ENCODE results near the gene SLC29A1.
A peak's percentile ranks its signal among the peaks of the same experiment; 100 is the strongest.
"Not testable (repeated sequence)": the region's sequence is repeated elsewhere in the genome, so short reads cannot be mapped to it uniquely, and the experiment has no call there.

Gene SLC29A1

DNA sequence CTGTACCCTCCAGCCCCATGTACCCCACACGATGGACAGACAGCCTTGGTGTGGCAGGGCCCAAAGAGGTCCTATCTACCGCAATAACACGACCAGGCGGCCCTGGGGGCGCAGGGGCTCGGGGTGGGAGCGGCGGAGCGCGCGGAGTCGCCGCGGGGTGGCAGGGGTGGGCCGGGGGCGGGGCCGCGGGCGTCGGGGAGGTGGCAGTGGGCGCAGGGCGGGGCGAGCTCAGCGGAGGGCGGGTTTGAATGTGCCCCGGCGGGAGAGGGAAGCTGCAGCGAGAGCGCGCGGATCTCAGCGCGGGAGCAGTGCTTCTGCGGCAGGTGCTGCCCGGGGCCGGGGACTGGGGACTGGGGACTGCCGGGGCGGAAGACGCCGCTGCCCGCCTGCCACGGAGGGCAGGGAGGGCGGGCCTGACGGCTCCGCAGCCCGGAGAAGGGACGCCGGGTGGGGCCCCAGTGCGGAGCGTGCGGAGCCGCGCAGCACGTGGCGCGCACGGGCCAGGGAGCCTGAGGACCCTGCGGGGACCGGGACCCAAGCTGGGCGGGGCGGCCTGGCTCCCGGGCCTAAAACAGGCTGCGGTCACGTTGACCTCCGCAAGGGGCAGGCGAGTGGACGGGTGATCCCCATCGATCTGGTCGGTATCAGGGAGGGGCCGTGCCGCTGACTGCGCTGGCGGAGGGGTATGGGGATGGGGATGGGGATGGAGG lies at the start of gene SLC29A1:
Gene SLC29A1 (plus strand): TSS at position 277 of the 710 bp plus-strand sequence. CDS start 3,719 bp downstream, outside the sequence.
- peak; percentile 93 for DNase-seq (ENCODE audit: low spot score)

DNA sequence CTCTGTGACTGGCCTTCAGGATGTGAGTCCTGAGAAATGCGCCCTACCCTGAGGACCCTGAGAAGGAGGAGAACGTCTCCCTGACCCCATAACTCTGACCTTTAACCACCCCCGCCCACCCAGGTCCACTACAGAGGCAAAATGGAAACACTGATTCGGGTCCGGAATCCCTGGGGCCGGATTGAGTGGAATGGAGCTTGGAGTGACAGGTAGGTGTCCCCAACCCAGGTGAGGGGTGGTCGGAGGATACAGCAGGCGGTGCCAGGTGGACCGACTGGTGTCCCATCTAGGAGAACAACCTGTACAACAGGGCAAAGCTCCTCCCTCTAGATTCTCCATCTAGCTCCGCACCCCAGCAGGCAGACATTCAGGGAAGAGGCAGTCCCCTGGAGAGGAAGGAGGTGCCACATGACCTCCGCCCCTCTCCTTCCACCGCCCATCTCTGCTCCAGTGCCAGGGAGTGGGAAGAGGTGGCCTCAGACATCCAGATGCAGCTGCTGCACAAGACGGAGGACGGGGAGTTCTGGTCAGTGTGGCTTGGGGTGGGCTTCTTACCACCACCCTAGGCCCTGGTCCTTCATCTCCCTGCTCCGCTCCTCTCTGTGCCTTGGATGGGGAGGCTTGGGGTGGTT lies 47.1 kb upstream of the SLC29A1 start:
- no peak for DNase-seq (ENCODE audit: low spot score)

DNA sequence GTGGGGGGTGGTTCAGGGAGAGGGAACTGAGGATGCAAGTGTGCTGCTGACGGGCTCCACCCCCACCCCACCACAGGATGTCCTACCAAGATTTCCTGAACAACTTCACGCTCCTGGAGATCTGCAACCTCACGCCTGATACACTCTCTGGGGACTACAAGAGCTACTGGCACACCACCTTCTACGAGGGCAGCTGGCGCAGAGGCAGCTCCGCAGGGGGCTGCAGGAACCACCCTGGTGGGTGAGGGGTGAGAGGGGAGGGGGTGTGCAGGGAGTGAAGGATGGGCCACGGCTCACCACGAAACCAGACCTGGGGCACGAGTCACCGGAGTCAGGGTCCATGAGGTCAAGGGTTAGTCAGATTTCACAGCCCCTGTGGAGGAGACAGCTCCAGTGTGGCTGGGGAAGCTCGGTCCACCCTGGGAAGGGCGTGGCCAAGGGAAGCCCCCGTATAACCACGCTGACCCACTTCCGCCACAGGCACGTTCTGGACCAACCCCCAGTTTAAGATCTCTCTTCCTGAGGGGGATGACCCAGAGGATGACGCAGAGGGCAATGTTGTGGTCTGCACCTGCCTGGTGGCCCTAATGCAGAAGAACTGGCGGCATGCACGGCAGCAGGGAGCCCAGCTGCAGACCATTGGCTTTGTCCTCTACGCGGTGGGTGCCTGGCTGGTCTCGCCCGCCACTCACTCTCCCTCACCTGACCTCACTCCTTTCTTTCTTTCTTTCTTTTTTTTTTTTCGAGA lies 46.5 kb upstream of the SLC29A1 start:
- no peak for DNase-seq (ENCODE audit: low spot score)

DNA sequence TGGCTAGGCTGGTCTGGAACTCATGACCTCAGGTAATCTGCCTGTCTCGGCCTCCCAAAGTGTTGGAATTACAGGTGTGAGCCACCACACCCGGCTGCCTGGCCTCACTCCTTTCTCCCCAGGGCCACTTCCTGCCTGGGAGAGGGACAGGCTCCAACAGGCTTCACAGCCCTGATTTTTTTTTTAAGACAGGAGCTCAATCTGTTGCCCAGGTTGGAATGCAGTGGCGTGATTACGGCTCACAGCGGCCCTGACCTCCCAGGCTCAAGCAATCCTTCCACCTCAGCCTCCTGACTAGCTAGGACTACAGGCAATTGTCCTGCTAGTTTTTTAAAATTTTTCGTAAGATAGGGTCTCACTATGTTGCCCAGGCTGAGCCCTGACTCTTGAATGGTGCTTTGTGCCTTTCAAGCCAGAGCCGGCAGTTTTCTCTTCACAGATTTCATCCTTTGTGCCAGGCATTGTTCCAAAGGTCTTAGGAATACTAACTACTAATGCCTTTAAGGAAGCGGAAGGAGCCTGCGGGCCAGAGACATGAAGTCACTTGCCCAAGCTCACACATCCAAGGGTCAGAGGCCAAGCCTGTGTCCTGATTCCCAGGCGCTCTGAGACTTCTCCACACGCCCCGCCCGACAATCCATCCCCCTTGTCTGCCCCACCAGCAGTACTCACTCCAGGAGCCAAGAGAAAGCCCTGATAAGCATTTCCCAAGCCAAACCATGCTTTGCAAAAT lies 45.5 kb upstream of the SLC29A1 start:
- DNase-seq (ENCODE audit: low spot score), result no peak

DNA sequence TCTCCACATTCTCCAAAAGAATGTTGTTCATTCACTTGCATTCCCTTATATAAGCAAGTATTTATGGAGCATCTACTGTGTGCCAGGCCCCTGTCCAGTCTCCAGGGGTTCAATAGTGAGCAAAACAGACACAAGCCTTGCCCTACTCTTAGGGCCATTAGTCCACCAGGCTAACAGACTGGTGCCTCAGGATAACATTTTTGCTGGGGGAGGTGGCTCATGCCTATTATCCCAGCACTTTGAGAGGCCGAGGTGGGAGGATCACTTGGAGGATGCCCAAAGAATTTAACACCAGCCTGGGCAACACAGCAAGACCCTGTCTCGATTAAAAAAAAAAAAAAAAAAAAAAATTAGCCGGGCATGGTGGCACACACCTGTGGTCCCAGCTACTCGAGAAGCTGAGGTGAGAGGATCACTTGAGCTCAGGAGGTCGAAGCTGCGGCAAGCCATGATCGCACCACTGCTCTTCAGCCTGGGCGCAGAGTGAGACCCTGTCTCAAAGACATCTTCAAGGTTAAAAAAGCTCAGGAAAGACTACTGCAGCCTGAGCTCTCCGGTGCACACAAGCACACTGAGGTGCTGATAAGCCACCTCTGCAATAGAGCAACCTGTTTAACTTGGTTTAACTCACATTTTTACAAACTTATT lies 44.8 kb upstream of the SLC29A1 start:
- DNase-seq (ENCODE audit: low spot score), result no peak

DNA sequence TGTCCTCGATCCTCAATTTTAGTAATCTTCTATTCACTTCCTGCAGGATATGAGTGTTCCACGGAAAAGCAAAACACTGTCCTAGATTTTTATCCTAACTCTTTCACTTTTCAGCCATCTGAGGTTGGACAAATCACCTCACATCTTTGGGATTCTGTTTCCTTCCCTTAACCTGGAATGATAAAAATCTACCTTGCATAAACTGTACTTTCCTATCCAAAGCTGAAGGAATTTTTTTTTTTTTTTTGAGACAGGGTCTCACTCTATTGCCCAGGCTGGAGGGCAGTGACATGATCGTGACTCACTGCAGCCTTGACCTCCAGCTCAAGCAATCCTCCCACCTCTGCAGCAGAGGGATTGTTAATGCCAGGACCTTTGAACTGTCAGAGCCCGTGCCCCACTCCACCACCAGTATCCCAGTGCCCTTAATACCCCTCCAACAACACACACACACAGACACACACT lies 44.3 kb upstream of the SLC29A1 start:
- no peak for DNase-seq (ENCODE audit: low spot score)

DNA sequence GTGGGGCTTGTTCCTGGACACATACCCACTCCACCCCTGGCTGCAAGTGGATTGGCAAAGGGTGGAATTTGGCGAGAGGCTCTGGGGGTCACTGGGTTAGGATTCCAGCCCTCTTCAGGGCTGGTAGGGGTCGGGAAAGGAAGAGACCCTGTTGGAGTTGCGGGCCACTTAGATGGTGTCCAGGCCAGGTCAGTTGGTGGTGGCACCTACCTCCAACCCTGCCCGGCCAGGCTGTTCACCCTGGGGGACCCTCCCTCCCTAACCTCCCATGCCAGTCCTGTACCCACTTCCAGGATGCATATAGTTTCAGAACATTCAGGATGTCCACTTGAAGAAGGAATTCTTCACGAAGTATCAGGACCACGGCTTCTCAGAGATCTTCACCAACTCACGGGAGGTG lies 43.7 kb upstream of the SLC29A1 start:
- DNase-seq (ENCODE audit: low spot score), result no peak

DNA sequence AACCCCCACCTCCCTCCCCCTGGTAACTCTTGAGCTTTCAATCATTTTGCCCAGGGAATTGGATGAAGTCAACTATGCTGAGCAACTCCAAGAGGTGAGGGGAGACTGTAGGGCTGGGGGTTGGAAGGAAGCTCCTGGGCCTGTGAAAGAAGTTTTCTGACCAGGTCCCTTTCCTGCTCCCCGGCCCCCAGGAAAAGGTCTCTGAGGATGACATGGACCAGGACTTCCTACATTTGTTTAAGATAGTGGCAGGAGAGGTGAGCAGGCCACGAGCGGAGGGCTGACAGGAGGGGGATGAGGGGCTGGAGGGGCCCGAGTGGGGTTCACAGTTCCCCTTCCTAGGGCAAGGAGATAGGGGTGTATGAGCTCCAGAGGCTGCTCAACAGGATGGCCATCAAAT lies 43.0 kb upstream of the SLC29A1 start:
- peak; percentile 15 for DNase-seq (ENCODE audit: low spot score)

DNA sequence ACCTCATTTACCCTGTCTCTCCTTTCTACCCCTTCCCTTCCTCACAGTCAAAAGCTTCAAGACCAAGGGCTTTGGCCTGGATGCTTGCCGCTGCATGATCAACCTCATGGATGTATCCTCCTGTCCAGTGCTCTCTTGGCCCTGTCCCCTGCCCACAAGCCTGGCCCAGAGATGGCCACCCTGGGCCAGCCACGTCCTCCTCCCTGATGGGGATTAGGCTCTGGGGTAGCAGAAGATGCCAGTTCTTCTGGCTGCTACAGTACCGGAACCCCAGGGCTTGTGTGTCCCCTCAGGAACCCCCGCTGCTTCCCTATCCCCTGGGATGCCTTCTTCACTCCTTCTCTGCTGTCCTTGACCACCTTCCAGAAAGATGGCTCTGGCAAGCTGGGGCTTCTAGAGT lies 42.5 kb upstream of the SLC29A1 start:
- peak; percentile 3 for DNase-seq (ENCODE audit: low spot score)

DNA sequence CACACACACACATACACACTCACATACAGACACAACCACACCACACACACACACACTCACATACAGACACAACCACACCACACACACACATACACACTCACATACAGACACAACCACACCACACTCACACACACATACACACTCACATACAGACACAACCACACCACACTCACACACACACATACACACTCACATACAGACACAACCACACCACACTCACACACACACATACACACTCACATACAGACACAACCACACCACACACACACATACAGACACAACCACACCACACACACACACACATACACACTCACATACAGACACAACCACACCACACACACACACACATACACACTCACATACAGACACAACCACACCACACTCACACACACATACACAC lies 41.6 kb upstream of the SLC29A1 start:
- DNase-seq (ENCODE audit: low spot score), result not testable (repeated sequence)

DNA sequence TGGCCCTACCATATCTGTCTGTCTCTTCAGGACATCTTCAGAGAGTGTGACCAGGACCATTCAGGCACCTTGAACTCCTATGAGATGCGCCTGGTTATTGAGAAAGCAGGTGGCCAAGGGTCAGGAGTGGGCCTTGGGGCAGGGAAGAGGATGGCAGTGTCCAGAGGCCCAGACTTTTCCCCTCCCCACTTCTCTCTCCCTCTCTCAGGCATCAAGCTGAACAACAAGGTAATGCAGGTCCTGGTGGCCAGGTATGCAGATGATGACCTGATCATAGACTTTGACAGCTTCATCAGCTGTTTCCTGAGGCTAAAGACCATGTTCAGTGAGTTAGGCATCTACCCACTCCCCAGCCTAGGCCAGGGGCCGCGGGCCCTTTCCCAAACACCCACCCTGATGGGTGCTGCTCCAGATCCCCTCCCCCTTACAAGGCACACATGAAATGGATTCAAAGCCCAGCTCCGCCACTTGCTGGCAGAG lies 40.4 kb upstream of the SLC29A1 start:
- peak; percentile 3 for DNase-seq (ENCODE audit: low spot score)

DNA sequence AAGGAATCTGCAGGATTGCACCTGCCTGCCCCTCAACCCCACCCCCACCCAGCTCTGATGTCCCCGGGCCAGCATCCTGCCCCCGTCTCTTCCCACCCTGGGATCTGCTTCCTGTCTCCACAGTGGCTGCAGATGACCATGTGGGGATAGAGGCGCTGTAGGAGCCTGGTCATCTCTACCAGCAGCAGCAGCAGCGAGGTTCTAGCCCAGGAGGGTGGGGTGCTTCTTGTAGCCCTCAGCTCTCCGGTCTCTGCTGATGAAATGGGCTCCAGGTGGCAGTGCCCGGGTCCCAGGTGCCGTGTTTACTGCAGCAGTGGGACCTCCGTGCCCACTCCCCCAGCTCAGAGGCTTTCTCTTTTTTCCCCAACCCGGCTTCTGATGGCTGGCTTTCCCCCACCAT lies 39.6 kb upstream of the SLC29A1 start:
- no peak for DNase-seq (ENCODE audit: low spot score)

DNA sequence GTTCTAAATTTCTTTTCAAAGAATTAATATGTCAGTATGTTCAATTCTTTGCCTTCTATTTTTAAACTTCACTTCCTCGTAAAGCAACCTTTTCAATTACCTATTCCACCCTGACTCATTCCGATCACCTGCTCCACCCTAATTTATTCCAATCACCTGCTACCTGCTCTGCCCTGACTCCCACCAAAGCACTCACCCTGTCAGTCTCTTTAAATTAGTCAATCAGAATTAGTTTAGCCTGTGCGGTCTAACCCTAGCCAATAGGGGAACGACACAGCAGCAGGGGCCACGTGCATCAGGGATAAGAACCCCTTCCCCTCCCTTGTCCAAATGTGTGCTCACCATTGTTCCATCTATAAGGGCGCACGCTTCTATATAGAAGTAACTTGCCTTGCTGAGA lies 38.0 kb upstream of the SLC29A1 start:
- DNase-seq (ENCODE audit: low spot score), result not testable (repeated sequence)

DNA sequence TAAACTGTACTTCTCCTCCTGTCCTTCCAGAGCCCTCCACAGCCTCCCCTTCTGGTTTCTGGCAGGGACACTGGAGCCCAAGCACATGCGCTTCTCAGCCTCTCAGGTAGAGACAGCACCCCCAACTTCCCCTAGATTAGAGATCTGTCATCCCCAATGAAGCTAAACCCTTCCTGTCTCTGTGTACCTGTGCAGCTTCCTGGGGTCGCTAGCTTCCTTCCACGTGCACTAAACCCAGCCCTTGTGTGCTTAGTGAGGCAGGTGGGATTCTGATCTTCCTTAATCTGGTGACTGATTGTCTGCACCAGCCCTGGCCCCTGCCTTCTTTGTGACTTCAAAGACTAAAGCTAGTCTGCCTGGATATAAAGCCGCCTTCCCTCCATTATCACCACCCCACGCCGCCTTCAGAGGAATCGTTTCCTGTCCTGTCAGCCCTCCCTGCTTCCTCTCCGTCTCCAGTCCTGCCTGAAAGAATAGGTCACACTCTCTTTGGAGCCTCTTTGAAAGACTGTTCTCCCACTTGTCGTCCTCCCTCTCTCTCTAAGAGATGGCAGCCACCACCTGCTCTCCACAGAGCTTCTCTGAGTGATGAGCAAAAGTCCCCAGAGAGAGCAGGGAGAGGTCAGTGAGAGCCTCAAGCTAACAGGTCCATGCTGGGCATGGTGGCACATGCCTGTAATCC lies 37.3 kb upstream of the SLC29A1 start:
- no peak for DNase-seq (ENCODE audit: low spot score)

DNA sequence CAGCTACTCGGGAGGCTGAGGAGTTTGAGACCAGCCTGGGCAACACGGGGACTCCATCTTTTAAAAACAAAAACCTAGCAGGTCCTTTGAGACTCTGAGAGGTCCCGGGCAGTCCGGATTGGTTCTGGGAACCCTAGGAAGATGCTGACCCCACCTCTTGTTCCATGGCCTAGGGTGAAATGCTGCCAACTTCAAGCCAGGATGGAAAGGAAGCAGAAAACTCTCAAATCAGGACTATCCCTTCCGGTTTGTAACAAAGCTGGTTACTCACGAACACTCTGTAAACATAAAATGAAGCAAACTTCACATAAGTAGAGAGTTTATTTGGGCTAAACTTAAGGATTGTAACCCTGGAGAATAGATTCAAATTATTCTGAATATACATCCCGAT lies 36.8 kb upstream of the SLC29A1 start:
- no peak for DNase-seq (ENCODE audit: low spot score)

DNA sequence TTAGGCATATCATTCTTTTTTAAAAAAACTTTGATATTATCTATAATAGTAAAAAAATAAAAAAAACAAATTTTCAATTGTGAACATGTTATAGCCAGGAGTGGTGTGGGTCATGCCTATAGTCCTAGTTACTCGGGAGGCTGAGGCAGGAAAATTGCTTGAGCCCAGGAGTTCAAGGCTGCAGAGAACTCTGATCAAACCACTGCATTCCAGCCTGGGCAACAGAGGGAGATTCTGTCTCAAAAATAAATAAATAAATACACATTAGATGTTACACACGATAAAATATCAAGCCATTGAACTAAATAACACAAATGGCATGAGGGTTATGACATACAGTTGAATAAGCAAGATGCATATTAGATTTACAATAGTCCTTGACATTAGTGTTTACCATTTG lies 34.6 kb upstream of the SLC29A1 start:
- DNase-seq (ENCODE audit: low spot score), result no peak

DNA sequence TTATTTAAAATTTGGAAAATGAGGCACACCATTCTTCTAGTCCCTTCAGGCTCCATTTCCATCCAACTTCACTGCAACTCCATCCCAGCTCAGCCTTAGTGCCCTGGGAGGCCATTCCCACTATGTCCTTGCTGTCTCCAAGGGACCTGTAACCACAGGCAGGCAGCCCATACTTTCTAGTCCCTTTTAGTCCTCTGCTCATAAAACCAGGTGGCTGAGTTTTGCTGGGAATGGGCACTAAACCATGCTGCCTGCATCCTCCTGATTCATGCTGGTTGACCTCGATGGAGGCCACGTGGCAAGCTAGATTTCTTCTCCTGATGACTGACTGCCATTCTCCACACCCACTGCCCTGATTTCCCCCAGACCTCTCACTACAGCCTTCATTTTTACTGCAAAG lies 34.1 kb upstream of the SLC29A1 start:
- DNase-seq (ENCODE audit: low spot score), result no peak

DNA sequence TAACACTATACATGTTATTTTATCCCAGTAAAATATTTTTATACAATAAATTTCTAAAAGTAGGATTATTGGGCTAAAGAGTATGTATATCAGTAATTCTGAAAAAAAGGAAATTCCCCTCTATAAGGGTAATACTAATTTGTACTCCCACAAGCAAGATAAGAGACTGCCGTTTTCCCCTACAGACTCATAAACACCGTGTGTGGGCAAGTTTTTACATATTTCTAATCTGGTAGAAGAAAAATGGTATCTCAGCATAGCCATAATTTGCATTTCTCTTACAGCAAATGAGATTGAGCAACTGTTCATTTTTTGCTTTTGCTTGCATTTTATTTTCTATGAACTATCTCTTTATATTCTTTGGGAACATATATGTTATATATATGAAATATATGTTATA lies 32.7 kb upstream of the SLC29A1 start:
- DNase-seq (ENCODE audit: low spot score), result no peak

DNA sequence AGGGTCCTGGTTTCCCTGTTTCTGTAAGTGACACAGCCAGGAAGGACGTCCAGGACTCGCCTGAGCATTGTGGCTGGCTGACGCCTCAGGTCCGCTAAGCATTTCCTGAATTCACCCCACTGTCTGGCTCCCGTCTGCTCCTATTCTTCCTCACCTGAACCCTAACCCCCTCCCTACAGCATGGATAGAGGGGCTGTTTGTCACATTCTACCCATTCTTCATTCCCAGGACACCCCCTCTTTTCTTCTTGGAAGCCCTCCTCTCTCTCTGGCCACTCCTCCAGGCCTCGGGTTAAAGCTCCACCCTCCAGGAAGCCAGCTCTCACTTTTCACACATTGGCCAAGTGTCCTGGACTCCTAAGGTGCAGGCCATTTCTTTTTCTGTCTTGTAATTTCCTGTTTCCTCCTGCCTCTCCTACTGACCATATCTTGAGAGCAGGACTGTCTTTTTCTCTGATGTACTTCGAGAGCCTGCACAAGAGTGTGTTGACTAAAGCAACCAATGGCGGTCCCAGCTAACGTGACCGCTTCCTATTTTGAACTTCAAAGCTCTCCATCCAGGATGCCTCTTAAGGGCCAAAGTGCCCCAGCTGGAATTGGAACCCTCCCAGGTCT lies 30.9 kb upstream of the SLC29A1 start:
- peak; percentile 73 for DNase-seq (ENCODE audit: low spot score)

DNA sequence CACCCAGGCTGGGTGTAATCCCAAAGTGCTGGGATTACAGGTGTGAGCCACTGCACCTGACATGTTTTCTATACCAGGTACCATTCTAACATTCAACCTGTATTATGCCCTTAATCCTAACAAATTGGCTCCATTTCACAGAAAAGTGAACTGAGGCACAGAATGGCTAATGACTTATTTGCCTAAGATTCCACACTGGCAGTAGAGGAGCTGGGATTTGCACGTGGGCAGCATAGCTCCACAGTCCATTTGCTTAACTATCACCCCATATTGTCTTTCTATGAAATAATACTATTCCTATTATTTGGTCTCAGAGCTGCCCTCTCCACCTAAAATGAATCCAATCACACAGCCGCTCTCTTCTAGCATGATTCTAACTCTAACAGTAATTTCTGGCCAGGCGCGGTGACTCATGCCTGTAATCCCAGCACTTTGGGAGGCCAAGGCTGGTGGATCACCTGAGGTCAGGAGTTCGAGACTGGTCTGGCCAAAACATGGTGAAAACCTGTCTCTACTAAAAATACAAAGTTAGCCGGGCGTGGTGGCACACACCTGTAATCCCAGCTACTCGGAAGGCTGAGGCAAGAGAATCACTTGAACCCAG lies 30.0 kb upstream of the SLC29A1 start:
- no peak for DNase-seq (ENCODE audit: low spot score)
